Activated effector memory CD4-positive, alpha-beta T cell treated with Interleukin-2 at 50 U/mL for 16 hours (primary cell): Measurements from ENCODE around the gene KIFAP3.

Experiments used
- DNase-seq: peaks from one replicate; pipeline ENCODE4 v3.0.0-alpha.2; 2020

KIFAP3 gene

DNA sequence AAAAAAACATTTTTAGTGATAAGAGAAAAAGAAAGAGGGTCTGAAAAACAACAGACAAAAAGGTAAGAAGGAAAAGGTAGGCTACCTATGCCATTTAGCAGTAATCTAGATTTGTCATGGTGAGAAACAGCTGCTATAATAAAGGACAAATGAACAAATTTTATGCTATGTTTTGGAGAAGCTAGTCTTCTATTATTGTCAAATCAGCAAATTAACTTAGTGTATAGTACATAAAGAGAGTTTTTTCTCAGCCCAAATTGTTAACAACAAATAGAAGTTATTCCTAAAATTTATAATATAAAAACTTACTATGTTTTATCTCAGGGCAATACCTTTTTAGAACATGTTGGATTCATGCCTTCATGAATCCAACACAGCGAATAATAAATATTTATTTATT is 88.7 kb downstream of the KIFAP3 start:
- DNase-seq, result no peak

DNA sequence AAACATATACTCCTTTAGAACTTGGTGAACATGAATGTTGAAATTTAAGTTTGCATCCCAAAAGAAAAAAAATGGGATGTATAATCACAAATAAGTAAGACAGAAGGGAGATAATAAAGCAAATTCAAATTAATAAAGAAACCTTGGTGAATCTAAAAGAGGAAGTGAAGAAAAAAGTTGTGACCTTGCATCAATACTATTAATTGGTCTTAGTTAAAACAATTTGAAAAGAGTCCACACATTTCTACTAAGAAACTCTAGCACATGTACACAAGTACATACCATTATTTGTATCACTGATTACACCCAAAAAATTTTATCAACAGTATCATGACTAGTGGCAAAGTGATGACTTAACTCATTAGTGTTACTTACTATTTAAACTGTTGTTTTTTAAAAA is 100.4 kb downstream of the KIFAP3 start:
- DNase-seq, result no peak

DNA sequence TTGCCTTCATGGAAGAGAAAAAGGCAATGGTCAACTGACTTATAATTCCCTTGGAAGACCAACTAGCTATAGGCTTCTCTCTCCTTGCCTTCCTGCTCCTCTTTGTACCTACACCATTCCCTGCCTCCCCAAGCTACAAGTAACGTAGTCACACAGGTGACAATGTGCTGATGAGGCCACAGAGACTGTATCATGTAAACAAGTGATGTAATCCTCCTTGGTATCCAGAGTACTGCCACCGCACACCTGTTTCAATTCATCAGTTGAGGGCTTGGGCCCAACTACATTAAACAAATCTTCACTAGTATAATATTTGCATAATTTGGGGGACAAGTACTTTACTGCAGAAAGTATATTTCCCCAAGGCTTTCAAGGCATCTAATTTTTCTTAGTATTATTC is 104.4 kb downstream of the KIFAP3 start:
- DNase-seq, result no peak

DNA sequence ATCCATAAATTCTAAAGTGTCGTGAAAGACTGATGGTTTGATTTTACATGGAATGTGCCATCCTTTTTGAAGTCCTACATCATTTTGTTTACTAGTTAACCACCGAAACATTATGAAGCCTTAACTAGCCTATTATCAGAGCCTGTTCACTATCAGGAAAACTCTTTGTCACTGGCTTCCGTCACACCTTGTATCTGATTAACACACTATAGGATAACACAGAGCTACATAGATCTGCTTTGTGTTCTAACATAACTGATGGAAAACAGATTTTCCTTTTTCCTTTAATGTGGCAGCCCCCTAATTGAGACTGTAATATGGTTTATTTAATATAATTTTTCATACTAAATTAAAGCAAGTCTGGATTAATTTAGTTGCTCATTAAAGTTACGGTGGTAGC is 106.3 kb downstream of the KIFAP3 start:
- DNase-seq, result no peak

DNA sequence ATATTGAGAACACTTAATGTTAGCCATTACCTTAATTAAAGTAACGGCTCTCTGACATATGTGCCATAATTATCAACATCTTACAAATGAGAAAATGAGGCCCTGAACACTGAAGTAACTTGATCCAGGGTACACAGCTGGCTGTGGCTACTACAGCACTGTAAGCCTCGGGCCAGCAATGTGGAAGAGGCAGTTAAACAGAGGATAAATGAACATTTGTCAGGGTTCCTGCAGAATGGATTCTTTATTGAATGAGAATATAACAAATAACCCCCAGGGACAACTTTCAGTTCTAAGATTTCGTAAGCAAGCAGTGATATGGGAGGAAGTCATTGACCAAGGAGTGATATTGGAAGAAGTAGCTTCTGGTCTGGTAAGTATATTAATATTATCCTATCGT is 110.3 kb downstream of the KIFAP3 start:
- no peak for DNase-seq

DNA sequence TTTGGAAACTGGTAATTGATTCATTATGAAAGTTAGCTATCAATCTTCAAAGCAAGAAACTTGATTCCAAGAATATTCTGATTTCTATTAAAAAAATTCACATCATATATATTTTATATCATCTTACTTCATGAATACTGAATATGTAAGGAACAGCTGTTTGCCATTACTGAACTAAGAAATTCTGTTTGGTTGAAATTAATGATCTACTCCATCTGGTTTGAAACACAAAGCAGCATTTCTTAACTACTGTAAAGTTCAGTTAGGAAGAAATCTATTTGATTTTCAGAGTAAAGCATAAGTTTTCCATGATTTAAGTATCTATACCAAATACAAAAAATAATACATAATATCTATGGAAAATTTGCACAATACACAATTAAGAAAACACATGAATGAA is 114.8 kb downstream of the KIFAP3 start:
- DNase-seq, result no peak

DNA sequence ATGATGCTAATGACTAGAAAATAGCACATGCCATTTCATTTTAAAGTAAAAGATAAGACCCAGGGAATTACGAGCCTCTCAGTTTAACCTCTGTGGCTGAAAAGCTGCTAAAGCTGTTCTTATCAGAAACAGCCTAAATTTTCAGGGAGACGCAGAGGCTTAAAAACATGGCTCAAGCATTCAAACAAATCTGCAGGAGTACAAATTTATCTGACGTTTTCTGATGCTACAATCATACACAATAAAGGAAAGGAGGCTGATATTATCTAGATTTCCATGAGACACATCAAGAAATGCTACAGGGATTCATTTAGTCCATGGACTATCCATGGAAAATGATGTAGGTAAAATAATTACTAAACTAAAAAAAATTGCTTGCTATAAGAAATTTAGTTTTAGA is 115.5 kb downstream of the KIFAP3 start:
- DNase-seq, result no peak

DNA sequence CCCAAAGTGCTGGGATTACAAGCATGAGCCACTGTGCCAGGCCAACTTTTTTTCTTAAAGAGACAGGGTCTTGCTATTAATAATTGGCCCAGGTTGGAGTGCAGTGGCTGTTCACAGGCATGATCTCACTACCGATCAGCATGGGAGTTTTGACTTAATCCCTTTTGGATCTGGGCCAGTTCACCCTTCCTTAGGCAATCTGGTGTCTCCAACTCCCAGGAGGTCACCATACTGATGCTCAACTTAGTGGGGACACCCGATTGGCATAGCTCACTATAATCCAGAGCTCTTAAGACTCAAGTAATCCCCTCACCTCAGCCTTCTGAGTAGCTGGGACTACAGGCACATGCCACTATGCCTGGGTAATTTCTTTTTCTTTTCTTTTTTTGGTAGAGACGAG is 116.6 kb downstream of the KIFAP3 start:
- no peak for DNase-seq

DNA sequence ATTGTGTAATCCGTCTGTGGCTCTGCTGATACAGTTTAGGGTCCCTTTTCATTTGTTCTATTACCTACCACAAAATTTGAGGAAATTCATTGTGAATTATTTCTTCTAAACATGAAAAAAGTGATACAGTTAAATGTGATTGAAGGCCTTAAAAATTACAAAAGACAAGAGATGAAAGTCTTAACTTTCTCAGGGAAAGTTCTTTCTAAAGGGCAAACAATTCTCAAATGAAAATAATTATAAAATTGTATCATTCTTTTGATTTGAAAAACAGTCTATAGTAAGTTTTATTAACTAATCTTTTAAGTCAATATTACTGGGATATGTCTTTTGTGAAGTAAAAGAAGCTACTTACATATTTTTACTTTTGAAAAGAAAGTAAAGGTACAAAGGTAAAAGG is 123.4 kb downstream of the KIFAP3 start:
- DNase-seq, result no peak

DNA sequence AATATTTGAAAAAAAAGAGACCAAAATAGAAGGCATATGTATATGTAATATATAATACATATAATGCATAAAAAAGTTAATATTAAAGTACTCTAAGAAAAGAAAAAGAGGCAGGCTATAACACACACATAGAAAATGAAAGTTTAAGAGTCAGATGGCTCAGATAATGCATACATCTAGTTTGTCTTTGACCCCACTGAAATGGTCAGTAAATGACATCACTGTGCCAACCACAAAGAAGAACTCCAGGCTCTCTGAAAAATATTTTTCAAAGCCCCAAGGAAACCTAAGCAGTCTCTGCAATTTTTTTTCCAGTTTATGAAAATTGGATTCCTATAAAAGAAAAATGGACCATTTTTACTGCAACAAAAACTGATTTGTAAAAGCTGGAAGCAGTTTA is 125.4 kb downstream of the KIFAP3 start:
- no peak for DNase-seq

DNA sequence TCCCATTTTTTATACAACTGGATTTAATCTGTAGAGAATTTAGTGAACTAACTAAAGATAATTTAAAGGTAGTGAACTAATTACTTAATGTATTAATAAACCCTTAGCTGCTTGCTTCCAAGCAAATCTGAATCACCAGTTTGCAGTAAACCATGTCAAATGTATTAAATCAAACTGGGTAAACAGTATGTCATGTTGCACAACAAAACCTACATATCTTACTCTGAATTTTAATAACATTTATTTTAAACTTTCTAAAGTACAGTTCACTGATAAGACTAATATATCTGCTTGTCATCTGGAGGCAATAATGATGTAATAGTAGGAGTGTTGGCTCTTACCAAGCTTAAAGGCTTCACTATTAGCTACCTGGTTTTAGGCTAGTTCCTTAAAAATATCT is 128.3 kb downstream of the KIFAP3 start:
- no peak for DNase-seq

DNA sequence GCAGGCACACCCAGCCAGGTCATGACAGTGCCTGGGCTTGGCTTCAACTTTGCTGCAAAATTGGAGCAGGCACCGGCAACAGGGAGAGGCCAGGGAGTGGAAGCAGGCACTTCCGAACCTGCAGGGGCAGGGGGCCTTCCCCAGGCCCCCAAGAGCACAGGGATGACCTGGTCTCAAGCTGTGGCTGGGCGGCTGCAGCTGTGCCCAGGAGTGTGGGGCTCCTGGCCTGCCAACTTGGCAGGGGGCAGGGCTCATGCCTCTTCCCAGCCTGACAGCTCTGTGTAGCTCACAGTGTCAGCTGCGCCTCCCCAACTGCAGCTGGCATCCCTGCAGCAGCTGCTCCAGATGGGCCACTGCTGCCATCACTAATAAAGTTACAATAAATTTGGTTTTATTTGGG is 129.3 kb downstream of the KIFAP3 start:
- DNase-seq, result no peak

DNA sequence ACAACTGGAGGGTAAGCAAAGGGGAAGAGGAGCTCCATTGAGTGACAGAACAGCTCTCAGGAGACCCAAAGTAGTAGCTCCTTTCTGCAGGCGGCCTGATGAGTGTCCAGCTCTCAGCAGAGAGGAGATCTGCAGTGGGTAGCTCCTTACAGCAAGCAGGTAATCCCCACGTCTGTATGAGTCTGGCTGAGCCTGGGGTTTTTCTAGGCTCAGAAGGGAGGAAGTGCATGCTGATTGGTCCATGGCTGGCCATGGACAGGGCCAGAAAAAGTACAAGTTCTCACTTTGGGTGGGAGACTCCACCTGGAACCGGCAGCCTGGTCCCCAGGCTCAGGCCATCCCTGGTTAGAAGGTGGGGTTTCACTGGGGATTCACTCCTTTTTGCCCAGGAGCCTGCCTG is 129.9 kb downstream of the KIFAP3 start:
- no peak for DNase-seq

DNA sequence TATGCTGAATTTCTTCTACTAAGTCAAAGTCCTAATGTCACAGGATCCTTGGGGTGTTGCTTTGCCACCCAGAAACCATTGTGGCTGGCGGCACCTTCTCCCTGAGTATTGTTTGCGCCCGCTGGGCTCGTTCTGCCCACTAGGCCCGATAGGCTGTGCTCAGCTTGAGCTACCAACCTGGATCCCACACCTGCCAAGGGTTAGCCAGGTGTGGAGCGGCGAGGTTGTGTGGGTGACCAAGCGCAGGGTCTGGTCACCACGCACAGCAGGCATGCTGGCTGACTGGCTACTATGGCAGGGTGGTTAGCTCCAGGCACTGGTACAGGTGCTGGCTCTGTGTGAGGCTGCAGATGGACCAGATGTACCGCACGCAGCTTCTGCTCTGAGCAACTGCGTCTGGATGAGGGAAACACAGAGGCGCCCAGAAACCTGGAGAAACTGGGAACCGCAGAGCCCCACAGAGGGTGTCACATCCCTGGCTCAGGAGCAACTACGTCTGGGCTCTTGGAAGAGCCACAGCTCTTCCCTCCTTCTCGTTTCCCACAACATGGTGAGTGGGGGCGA is 130.4 kb downstream of the KIFAP3 start:
- no peak for DNase-seq

DNA sequence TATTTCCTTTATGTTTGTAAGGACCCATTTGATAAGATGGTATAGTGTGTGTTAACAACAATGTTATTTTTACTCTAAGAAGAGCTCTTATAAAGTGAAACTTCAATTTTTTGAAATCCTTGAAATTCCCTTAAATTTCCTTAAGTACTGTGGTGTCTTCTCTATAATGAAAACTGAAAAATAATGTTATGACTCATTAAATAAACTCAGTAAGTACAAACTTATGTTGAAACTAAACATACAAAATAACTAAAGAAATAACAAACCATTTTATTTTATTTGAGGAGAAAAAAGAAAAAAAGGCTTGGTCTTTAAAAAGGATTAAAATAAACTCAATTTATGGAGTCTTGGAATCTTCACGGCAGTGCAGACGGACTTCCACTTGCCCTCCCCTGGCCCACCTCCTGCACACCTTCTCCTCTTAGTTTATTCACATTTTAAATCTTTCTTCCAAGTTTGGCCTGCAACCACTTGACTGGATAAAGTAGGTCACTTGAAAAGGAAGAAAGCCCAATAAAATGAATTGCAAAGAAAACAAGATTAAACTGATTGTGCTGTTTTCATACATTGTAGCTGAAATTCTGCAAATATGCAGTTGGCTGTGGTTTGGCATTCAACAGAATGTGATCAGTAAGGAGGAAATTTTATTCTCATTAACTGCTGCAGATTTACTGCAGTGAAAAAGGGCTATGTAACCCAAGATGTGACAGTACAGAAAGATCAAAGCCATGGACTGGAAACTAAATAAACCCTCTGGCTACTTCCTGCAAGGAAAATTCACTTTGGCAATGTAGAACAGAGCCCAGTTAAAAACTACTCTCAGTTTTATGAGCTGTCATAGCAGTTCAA is 132.3 kb downstream of the KIFAP3 start:
- no peak for DNase-seq

DNA sequence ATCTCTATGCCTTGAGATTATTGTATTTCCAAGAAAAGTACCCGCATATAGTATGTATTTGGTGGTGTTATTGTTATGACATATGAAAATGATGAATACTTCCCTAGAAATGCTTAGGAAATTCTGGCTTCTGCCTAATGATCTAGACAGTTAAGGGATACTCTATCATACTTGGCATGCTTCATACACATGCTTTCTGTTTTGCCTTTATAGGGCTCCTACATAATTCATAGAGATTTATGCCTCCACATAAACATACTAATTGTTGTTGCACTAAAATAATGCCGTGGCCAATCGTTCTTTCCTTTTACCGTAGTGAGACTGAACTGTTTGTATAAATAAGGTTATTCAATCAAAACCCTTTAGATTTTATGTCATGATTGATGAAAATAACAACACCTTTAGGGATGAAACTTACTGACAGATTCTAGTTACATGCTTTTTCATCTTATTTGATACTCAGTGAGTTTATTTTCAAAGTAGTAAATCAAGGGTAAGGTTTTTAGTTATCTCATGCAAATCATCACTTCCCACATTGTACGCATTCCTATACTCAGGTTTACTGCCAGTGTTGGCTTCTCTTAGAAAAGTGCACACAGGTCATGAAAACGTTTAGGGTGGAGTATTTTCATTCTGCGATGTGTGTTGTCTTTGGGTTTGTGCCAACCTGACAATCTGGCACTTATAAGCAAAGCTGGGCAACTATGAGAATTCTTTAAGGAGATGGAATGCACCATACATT is 140.3 kb downstream of the KIFAP3 start:
- no peak for DNase-seq

DNA sequence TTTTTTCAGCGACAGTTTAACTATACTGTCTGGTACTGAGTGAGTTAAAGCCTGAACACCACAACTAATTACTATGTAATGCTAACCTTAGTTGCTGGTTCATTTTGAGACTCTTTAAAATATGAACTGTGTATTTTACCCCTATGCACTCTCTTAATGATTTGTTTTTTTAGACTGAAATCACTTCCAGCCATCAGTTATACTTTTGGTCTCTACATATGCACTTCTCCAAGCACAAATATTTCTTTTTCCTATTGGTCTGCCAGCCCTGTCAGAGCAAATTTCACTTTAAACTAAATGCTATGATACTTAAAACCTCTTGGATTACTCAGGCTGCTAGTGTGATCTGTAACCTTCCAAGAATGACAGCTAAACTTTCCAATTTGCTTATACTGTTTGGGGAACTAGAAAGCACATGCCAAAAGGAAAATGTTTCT is 142.7 kb downstream of the KIFAP3 start:
- no peak for DNase-seq

DNA sequence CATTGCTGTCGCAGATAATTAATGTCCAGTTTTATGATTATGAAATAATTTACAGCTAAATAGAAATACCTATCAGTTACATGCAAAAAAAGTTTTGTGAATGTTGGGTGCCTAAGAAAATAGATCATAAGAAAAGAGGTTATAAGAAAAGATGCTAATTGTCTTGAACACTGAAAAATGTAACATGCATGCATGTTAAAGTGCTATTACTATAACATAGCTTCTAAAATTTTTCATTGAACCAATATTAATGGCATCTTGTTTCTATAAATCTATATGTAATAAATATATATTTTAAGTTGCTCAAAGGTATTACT is 145.3 kb downstream of the KIFAP3 start:
- no peak for DNase-seq

DNA sequence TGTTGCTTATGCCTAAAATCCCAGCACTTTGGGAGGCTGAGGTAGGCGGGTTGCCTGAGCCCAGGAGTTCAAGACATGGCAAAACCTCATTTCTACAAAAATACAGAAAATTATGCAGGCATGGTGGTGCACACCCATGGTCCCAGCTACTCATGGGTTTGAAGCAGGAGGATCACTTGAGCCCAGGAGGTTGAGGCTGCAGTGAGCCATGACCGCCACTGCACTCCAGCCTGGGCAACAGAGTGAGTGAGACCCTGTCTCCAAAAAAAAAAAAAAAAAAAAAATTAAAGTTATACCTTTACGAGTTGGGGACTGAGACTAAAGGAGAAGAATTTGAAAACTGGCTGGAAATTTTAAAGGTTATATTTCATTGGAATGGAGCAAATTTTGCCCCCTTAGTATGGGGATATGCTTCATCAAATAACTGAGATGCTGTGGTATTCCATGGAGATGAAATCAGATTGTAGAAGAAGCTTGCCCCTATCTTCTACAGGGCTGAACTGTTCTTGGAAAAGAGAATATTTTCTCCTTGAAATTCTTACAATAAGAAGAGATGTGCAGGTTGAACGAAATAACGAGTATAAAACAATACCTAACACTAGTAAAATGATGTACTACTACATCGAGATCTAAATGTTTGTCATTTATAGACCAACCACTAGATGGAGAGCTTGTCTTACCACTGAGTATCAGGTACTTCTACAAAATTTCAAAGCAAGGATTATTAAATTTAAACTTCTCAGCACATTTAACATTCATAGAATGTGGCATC is 145.9 kb downstream of the KIFAP3 start:
- no peak for DNase-seq

DNA sequence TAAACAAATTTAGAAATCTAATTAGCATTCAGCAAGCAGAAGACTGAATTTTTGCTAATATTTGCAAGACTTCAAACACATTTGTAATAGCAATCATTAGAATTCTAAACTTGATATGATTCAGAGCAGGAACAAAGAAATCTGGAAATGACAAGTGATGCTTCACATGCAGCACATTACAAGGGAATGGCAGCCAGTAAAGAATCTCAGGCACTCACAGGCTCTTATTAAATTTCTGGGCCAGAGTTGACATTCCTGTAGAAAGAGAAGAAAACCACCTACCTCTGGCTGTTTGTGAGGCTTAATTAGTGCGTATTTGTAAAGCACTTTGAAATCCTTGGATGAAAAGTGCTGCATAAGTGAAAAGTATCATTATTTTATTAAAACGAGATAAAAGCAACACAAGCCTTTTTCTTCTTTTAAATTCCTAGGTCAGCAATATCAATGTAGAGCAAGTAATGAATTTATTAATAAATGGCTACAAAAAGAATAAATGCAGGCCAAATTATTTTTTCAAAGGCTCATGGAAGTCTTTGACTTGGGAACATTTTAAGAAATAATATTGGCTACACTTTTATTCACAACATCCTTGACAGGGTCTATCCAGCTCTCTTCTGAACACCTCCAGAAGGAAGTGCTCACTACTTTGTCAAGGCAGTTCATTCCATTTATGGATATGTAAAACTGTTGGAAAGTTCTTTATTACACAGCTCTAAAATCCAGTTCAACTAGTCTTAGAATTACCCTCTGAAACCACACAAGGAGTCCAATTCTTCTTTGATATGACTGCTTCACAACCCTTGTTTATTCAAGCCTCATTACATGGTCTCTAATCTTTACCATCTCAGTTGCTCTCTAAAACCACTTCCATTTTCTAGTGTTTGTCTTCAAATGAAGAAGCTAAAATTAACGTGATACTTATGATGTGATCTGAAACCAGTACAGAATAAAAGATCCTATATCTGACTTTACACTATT is 148.7 kb downstream of the KIFAP3 start:
- no peak for DNase-seq

DNA sequence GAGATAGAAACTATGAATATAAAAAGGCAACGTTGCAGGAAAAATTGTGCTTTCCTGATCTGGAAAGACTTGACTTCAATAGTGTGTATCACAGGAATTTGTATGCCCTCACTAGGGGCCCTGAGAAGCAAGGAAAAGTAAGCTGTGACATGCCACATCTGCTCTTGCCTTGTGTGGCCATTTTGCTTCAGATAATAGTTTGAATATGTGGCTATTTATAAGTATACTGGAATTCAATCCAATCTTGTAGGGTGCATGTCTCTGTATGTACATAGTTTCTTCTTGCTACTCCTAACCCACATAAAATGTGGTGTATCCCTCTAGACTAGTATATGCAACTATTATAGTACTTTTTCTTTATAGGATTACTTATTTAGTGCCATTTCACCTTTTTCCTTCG is 149.7 kb downstream of the KIFAP3 start:
- no peak for DNase-seq

DNA sequence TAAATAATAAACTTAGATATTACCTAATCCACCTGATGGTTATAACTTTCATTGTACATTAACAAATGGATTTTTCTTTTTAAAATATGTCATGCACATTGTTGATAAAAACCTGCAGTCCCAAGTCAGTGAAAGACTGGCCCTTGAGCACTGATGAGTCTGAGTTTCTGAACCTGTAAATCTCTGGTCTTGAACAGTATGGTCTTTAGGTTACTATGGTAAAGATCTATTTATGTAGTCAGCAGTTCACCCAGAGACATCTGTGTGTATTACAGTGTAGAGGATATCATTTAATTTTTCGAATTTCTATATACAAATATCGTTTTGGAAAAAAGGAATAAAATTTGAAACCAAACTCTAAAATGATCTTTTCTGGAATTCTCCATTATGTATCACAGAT is 150.4 kb downstream of the KIFAP3 start:
- DNase-seq, result no peak
